Measurements from ENCODE around the gene AKIRIN1.

DNA sequence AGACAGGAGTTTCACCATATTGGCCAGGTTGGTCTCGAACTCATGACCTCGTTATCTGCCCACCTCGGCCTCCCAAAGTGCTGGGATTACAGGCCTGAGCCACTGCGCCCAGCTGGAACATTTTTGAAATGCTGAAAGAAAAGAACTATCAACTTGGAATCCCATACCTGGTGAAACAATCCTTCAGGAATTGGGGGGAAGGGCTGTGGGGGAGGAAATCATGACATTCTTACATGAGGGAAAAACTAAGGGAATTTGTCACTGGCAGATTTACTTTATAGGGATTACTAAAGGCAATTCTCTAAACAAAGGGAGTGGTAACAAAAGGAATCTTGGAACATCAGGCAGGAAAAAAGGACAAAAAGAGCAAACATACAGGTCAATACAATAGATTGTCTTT is 60.9 kb downstream of the AKIRIN1 start:
- TF ChIP-seq MXI1 (IDR thresholded peaks at IDR 0.05; ENCODE audit: low read depth, low read length) (no peak), POLR2AphosphoS5 (IDR thresholded peaks at IDR 0.05; ENCODE audit: low read length) (no peak), SIN3A (IDR thresholded peaks at IDR 0.05; ENCODE audit: low read depth, low read length) (no peak), POLR2A (IDR thresholded peaks at IDR 0.05; ENCODE audit: low read depth, low read length) (no peak)
